GM12801 (cell line): ENCODE measurements around the gene TCEA2.

Experiments
- CTCF ChIP-seq: IDR thresholded peaks from one replicate; pipeline ENCODE4 v1.5.1; 2011; ENCODE audit warnings: control low read depth; ENCODE audit not compliant: insufficient read length; ENCODE audit errors: extremely low read depth

Gene TCEA2

GRCh38 chr20:64062596-64063388, at the start of gene TCEA2:
Gene TCEA2, plus strand, starts transcription at chr20:64063198. Its CDS starts 115 bp downstream, at chr20:64063313.
- TF ChIP-seq CTCF = no peak

- no peak for TF ChIP-seq CTCF
Observed at GRCh38 chr20:64015635-64016034, 47.4 kb upstream of the TCEA2 start.

- no peak for TF ChIP-seq CTCF
Observed at GRCh38 chr20:64021124-64021975, 41.6 kb upstream of the TCEA2 start.

GRCh38 chr20:64022671-64023360, 40.2 kb upstream of the TCEA2 start:
- TF ChIP-seq CTCF = no peak

- no peak for TF ChIP-seq CTCF
Observed at GRCh38 chr20:64023361-64024140, 39.4 kb upstream of the TCEA2 start.

- no peak for TF ChIP-seq CTCF
Observed at GRCh38 chr20:64024141-64024990, 38.6 kb upstream of the TCEA2 start.
